HS-27A (cell line): Measurements from ENCODE around the gene GH2.

Source experiments
- DNase-seq: peaks from one replicate; pipeline ENCODE4 v3.0.0-alpha.2; 2012; ENCODE audit warnings: low read depth, missing footprints

GH2 gene

GRCh38 chr17:63841350-63842172 lies 40.2 kb downstream of the GH2 start:
- DNase-seq: no peak

DNA sequence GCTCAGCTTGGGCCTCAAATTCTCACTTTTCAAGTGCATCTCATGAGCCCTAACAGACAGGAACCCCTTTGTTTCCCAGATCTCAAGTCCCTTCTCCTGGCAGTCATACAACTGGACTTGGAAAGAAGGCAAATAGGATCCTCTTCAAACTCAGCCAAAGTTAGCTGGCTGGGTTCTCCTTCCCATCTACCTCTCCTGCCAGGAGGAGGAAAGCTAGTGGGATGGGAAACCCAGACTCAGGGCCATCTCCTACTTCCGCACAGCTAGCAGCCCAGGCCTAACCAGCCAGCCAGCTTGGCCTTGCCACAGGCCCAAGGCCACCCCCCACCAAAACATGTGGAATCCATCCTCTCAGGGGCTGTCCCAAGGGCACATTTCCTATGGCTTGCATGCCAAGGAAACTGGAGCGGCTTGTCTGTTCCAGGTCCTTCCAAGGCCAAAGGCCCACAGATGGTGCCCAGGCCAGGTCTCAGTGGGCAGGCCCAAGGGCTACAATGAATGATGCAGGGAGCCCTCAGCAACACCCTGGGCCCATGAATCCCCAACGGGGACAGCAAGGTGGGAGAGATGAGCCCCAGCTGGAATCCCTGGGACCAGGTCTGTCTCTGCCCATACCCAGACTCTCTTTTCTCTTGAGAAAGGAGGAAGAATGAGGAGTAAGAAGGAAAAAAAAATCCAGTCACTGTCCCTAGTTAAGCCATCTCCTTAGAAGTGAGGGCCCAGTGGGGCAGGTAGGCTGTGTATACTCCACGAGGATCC lies 41.0 kb downstream of the GH2 start:
- no peak for DNase-seq

DNA sequence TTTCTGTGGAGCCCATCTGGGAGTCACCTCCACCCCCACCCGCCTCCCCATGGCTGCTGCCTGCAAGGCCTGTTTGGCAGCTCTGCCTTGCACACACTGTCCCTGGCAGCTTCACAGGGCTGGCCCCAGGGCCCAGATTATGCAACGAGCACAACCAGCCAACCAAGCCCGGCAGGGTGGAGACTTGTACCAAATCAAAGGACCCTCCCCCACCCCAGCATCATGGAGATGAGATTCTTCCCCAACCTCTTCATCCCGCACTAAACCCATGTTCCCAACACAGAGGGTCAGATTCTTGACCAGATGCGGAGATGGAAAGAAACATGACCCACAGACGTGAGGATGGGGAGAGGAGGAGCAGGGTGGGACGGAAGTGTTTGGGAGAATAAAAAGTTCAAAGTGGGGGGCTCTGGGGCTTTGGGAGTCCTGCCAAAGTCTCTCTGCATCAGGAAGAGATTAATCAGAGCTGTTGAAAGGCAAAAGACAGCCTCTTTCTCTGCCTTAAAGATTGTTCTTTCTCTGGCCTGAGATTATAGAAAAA lies 43.0 kb downstream of the GH2 start:
- no peak for DNase-seq

- no peak for DNase-seq
These were observed 43.7 kb downstream of the GH2 start for GRCh38 chr17:63837962-63838600.

- no peak for DNase-seq
These were observed 44.3 kb downstream of the GH2 start for GRCh38 chr17:63837480-63837879.

DNA sequence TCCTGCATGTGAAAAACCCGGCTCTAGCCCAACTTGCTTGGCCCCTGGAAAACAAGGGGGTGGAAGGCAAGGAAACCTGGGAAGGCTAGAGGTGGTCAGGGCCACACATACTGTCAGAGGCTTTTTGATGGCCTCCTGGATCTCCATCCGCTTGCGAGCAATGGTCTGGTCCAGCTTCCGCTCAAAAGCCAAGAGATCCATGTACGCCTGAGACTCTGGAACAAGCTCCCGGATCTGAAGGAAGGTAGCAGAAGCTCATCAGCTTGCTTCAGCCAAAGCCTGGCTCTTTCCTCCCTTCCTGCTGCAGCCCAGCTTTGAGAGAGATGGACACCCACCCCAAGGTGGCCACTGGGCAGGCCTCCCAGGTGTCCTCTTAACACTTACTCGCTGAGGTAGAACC lies 44.9 kb downstream of the GH2 start:
- no peak for DNase-seq

DNA sequence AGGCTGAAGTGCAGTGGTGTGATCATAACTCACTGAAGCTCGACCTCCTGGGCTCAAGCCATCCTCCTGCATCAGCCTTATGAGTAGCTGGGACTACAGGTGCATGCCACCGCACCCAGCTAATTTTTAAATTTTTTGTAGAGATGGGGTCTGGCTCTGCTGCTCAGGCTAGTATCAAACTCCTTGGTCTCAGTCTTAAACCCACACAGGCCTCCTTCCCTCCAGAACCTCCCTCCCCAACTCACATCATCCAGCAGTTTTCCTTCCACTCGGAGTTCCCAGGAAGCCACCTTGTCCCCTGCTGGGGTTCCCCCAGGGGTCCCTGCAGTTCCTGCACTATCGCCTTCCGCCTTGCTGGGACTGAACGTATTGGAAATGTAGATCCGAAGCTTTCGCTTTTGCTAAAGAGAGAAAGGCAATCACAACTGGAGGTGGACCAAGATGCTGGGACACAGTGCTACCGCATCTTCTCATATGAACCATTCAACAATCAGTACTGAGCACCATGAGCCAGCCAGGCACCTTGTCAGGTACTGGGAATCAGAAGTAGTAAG lies 46.5 kb downstream of the GH2 start:
- no peak for DNase-seq

DNA sequence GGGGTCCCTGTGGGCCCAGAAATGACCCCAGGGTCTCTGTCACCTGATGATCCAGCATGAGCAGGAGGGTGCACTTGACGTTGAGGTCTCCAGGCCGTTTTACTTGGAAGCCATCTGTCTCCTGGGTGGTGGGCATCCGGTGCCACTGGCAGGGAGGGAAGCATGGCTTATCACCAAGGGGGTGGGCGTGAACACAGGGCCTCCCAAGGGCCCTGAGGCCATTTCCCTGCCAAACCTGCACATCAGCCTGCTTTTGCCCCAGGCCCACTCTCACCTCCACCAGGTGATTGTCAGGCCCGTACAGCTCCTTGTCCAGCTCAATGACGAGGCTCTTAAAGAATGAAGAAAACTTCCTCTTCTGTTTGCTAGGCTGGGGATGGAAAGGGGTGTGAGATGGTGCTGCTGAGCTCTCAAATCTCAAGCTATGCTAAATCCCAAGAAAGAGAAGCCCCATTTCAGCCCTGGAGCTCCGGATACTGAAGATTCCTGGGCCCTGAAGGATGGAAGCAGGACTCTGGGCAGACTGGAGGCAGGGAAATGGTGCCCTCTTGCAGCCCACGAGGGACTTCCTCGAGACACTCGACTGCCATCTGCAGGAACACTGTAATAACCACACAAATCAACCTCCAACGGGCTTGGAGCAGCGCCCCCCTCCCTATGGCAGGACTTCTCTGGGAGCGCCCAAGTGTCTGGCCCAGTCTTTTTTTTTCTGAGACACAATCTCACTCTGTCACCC lies 47.1 kb downstream of the GH2 start:
- no peak for DNase-seq

- no peak for DNase-seq
These were observed 47.9 kb downstream of the GH2 start for GRCh38 chr17:63833741-63834373.

GRCh38 chr17:63833026-63833740 lies 48.6 kb downstream of the GH2 start:
- DNase-seq: no peak

DNA sequence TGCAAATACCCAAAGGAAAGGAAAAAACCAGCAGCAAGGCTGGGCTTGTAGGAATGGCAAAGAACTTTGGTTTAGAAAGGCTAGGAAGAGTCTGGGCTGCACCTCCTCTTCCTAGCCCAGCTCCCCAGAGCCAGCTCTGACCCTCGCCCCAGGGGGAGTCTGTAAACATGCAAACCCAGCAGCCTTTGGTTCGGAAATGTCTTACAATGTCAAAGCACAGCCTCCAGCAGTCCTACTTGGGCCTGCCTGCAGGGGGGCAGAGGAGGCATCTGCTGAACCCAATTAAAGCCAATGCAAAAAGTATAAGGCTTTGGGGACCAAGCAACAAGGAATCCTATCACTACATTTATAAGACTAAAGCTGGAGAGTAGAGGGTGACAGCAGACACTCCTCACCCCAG lies 49.3 kb downstream of the GH2 start:
- no peak for DNase-seq

DNA sequence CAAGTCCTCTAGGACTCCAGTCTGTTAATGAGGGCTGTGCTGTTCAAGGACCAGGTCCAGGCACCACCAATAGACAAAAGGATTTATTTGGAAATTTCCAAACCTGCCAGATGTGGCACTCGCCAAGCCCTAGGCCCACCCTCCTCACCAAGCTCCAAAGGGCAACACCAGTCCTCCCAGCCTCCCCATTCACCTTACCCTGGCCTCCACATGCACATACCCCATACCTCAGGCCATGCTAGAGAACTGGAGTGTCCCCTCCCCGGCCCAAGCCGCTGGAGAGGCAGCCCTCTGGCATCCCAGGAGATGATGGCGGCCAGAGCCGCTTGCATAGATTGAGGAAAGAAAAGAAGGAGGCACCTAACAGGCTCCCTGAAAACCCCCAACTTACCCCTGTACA lies 49.7 kb downstream of the GH2 start:
- no peak for DNase-seq

- DNase-seq: no peak
These were observed 50.2 kb downstream of the GH2 start for GRCh38 chr17:63831505-63831904.

DNA sequence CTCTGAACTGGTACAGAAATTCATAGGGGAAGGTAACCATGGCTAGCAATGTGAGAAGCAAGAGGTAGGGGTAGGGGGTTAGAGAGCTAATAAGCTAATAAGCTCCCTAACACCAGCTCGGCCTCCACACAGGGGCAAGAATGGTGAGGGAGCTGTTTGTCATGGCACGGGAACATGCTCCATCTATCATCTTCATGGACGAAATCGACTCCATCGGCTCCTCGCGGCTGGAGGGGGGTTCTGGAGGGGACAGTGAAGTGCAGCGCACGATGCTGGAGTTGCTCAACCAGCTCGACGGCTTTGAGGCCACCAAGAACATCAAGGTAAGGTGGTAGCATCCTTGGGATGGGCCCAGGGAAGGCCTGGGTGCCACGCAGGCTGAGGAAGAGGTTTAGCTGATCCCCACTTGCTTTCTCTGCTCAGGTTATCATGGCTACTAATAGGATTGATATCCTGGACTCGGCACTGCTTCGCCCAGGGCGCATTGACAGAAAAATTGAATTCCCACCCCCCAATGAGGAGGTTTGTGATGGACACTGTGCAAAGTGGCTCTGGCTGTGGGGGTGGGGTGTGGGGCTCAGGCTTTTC lies 50.7 kb downstream of the GH2 start:
- no peak for DNase-seq

DNA sequence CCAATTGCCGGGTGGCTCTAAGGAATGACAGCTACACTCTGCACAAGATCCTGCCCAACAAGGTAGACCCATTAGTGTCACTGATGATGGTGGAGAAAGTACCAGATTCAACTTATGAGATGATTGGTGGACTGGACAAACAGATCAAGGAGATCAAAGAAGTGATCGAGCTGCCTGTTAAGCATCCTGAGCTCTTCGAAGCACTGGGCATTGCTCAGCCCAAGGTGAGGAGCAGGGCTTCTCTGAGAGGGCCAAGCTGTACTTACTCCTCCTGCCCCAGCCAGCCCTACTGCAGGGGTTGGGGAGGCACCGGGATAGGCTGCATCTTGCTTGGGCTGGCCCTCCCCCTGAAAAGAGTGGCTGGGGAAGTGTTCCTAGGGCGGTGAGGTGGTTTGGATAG lies 51.5 kb downstream of the GH2 start:
- DNase-seq: no peak
